IPS-11a (cell line): ENCODE measurements around the gene CDK14.

ENCODE experiments used
- H3K4me3 ChIP-seq: one replicate; pipeline ENCODE4 v1.5.1; 2013; ENCODE audit warnings: low read depth, low read length, control low read depth

Gene CDK14

DNA sequence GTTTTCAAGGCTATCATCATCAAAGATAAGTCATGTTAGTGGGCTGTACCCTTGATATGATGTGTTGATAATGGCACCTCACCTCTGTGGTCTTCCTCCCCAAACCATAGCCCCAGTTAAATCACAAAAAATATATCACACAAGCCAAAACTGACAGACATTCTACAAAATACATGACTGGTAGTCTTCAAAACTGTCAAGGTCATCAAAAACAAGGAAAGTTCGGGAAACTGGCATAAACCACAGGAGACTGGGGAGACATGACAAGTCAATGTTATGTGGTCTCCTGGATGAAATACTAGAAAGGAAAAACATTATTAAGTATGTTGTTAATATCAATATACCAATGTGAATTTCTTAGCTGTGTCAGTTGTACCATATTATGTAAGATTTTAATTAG lies 388.6 kb downstream of the CDK14 start:
- H3K4me3 ChIP-seq = no peak overlapping the region

GRCh38 chr7:90988516-90988915 lies 392.4 kb downstream of the CDK14 start:
- H3K4me3 ChIP-seq = no peak overlapping the region

GRCh38 chr7:90988996-90989765 lies 393.1 kb downstream of the CDK14 start:
- no peak overlapping the region for H3K4me3 ChIP-seq

- no peak overlapping the region for H3K4me3 ChIP-seq
These were observed 398.0 kb downstream of the CDK14 start for GRCh38 chr7:90994121-90994520.

DNA sequence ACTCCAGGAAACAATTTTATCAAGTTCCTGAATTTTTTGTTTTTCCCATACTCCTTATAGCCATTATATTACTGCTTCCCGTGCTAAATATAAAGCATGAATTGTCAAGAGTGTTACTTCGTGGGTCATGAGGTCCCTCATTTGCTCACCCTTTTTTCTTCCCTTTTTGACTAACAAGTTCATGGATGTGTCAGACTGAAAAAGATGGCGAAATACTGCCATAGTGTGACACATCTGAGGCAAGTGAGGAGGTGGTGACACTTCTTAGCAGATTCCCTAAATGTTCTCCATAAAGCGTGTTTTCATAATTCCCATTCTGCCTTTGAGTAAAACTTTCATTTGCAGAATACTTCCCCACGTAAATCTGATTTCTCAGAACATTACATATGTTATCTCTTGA lies 398.5 kb downstream of the CDK14 start:
- no peak overlapping the region for H3K4me3 ChIP-seq

- no peak overlapping the region for H3K4me3 ChIP-seq
These were observed 399.9 kb downstream of the CDK14 start for GRCh38 chr7:90995996-90996395.

DNA sequence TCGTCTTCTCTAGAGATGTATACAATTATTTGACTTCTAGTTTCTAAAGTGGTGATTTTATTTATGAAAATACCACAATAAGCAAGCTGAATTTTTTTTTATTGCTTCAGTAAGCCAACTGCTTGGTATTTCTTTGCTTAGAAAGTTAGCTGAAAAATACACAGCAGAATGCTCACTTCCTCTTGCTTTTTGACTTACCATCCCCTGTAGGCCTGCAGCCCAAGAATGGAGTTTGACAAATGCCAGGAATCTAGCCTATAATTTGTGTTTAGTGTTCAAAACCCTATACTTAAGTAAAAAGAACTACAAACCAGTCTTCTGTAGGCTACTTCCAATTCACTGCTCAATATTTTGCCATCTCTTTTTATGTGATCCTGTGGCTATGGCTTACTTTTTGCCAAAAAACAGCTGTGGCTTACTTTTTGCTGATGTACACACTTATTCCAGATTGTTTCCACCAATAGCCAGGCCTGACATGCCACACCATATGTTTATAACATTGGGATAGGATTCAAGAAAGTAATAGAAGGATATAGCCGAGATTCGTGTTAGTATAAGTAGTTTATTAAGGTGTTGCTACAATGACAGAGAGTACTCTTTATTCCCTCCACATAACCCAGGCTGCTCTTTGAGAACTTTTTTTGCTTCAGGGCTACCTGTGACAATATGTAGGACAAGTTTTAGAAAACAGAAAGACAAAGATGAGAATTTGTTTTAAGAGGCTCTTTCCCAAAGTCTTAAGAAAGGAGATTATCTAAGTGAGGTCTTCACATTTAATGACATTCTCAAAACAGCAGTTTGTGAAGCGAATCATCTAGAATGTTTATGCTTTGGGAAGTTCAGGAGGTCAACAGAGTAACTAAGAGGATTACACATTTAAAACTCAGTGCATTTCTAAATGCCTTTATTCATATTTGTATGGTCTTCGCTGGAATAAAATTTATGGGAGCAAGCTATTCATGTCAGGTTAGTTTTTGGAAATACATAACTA lies 404.2 kb downstream of the CDK14 start:
- H3K4me3 ChIP-seq = no peak overlapping the region

GRCh38 chr7:91005024-91005423 lies 408.9 kb downstream of the CDK14 start:
- no peak overlapping the region for H3K4me3 ChIP-seq

DNA sequence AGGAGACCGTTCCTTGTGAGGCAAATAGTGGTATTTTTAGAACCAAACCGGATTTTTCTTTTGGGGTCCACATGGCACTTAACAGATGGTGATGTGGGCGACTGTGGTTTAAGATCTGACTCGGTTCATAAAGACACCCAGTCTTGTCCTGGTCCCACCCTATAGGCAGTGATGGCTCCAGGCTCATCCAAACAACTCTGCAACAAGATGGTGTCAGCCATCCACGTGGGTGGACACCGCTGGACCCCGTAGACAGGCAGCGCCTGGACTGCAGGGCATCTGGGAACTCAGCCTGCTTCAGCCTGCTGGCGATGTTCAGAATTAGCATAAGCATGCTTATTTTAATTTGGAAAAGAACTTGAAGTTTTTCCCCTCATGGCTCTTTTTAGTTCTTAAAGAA lies 409.7 kb downstream of the CDK14 start:
- no peak overlapping the region for H3K4me3 ChIP-seq

GRCh38 chr7:91007371-91007770 lies 411.2 kb downstream of the CDK14 start:
- no peak overlapping the region for H3K4me3 ChIP-seq

DNA sequence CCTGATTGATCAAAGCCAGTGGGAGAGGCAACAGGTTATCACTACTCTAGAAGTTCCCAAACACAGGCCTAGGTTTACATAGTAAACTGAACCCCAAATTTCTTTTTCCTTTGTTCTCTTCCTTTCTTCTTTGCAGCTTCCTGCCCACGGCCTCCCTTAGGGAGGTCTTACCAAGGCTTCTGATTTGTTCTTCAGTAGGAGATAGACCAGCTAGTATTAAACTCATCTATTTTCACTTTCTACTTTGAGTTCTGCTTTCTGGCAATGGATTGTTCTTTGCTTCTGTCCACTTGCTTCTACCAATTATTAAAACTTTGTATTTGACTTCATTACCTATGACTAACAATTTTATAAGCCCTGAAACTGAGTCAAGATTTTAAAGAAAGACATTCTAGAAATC lies 417.0 kb downstream of the CDK14 start:
- no peak overlapping the region for H3K4me3 ChIP-seq

DNA sequence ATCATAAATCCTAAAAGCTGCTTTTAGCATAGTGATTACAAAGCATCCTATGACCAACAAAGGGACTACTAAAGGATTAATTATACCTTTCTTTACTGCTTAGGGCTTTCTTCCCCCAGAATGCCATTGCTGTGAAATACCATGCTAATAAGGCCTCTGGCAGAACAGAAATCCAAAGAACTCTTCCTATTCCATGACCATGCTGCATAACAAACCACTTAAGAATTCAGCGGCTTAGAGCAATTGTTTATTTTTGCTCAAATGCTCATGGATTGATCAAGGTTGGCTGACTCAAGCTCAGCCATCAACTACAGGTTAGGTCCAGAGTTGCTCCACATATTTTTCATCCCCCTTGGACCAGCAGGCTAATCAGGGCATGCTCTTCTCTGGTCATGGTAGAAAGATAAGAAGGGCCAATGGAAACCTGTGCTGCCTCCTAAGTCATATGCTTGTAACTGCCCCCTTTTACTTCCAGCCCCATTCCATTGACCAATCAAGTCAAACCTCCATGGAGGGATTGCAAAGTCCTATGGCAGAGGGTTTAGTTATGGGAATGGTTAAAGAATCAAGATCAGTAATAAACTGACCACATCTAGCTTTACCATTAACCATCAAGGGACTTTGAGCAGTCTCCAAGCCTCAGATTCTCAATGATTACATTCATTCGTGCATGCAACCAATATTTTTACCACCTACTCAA lies 423.7 kb downstream of the CDK14 start:
- H3K4me3 ChIP-seq = no peak overlapping the region

DNA sequence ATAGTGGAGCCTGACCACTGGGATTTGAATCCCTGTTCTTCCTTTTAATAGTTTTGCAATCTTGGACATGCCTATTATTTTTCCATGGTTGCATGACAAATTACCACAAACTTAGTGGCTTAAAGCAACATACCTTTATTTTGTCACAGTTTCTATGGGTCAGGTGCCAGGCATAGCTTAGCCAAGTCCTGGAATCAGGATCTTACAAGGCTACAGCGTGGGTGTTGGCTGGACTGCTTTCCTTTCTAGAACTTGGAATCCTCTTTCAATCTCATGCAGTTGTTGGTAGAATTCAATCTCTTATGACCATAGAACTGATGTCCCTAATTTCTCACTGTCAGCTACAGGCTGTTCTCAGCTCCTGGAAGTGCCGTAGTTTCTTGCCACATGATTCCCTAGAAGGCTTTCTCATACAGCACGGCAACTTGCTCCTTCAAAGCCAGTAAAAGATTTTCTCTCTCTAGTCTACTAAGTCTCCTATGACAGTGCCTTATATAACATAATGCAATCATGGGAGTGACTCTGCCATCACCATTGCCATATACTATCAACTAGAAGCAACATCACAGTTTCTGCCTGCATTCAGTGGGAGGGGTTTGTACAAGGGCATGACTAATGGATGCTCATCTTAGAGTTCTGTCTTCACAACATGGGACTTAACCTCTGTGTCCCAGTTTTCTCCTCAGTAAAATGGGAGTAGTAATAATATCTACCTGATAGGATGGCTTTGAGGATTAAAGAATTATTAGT lies 424.7 kb downstream of the CDK14 start:
- H3K4me3 ChIP-seq = no peak overlapping the region

DNA sequence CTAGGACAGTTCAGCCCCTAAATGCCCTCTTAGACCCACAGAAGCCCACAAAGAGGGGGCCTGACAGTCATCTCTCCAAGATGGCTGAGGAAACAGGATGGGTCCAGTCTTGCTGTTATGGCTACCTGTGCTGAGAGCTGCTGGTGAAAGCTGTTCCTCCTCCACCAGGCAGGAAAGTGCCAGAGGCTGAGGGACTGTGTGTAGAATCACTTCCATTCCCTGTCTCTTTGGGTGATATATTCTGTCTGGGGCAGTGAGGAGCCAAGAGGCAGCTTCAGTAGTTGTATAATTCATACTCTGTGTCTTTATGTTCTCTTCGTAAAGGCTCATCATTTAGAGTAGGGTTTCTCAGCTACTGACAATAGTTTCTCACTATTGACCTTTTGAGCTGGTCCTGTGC lies 425.8 kb downstream of the CDK14 start:
- no peak overlapping the region for H3K4me3 ChIP-seq

DNA sequence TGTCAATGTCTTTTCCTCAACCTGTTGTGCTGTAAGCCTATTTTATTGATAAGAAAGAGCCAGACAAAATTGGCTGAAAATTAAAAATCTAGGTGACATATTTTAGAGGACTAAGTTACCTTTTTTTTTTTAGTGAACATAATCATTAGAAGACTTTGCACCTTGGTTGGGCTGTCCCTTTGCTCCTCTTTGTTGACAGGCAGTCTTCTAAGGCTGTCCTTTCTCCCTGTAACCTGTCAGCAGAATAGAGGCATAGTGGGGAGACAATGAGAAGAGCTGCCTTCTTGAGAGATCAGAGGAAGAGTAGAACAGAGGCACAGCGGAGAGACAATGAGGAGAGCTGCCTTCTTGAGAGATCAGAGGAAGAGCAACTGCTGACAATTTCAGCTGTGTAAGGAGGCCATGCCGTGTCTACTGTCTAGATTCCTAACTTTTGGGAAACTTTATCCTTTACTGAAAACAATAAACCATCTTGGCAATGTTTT lies 429.8 kb downstream of the CDK14 start:
- H3K4me3 ChIP-seq = no peak overlapping the region

DNA sequence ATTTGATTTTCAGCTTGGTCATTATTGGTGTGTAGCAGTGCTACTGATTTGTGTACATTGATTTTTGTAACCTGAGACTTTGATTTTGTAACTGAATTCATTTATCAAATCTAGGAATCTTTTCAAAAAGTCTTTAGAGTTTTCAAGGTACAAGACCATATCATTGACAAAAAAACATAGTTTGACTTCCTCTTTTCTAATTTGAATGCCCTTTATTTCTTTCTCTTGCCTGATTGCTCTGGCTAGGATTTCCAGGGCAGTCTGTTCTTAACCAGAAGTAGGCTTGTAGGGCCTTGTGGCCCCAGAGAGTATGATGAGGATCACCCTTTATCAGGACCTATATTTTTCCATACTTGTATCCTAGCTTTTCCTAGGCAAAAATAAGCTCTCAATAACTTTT lies 433.6 kb downstream of the CDK14 start:
- H3K4me3 ChIP-seq = no peak overlapping the region

- H3K4me3 ChIP-seq = no peak overlapping the region
These were observed 434.7 kb downstream of the CDK14 start for GRCh38 chr7:91030680-91031380.

DNA sequence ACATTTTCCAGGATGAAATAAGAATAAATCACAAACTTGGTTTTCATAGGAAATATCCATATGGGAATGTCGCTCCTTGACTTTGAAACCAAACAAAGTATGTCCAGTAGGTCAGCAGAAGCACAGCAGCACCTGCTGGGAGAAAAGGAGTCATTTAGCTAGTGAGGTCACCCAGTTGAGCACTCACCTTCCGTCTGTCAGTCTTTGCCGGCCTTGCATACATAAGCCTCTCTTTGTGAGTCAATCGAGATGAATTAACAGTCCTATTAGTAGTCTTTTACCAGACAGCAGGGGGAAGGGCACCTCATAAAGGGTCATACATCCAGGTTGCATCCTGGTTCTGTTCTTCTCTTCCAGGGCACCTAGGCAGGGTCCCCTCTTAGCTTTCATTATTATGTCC lies 435.6 kb downstream of the CDK14 start:
- H3K4me3 ChIP-seq = no peak overlapping the region

GRCh38 chr7:91033574-91033973 lies 437.5 kb downstream of the CDK14 start:
- no peak overlapping the region for H3K4me3 ChIP-seq
